Glomerular visceral epithelial cell (primary cell): ENCODE data around the gene GRK4.
"Not testable (repeated sequence)": the region's sequence is repeated elsewhere in the genome, so short reads cannot be mapped to it uniquely, and the experiment has no call there.

ENCODE experiments used
- DNase-seq: peaks from one replicate; pipeline ENCODE4 v3.0.0-alpha.2; 2016; ENCODE audit errors: extremely low spot score

The GRK4 gene

DNA sequence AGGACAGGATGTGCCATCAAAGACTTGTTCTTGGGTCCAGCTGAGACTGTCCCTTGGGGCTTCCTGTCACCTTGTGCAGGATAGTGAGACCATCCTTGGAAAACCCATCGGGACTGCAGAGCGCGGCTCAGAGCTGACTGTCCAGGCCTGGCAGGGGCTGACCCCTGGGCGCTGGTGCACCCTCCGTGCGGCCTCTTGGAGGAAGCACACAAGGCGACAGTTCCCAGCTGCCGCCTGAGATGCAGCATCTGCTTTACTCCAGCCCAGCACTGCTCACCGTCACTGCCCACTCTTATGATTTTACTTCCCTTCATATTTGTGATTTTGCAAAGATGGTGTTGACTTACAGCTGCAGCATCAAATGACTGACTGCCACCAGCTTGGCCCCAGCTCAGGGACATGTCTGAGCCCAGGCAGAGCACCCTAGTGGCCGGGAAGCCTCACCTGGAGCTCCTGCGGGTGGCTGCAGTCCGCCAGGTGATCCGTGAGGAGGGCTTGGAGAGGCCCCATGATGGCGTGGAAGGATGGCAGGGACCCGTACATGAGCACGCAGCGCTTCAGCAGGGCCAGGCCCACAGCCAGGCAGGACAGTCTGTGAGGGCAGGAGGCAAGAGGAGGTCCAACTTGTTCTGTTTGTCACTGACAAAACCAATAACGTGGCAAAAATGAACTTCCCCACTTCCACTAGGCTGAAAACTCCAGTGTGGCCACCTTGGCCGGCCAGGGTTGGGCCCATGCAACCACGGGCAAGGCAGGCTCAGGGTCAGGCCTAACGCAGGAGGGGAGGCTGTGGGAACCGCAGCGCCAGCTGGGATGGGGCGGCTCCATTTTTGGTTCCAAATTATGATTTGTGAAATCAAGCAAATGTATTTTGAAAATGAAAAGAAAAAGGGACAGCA is 22.0 kb upstream of the GRK4 start:
- DNase-seq = no peak

DNA sequence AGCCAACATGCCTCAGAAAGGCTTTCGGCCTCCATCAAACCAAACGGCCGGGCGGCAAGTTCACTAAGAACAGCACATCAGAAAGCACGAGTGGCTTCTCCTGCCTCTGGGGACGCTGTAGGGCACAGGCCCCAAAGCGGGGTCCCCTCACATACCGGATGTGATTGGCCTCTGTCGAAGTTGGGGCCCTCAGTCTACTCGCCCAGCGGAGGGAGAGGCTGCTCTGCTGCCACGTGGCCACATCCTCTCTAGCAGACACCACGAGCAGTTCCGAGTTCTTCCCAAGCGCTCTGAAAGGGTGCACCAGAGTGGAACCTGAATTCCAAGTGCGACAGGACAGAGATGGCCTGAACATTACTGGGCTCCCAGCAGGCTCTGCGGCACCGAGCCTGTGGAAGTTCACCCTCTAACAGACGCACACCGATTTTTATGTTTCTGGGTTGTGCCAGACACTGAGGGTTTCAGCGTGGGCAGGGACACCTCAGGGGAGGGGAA is 21.3 kb upstream of the GRK4 start:
- no peak for DNase-seq

DNA sequence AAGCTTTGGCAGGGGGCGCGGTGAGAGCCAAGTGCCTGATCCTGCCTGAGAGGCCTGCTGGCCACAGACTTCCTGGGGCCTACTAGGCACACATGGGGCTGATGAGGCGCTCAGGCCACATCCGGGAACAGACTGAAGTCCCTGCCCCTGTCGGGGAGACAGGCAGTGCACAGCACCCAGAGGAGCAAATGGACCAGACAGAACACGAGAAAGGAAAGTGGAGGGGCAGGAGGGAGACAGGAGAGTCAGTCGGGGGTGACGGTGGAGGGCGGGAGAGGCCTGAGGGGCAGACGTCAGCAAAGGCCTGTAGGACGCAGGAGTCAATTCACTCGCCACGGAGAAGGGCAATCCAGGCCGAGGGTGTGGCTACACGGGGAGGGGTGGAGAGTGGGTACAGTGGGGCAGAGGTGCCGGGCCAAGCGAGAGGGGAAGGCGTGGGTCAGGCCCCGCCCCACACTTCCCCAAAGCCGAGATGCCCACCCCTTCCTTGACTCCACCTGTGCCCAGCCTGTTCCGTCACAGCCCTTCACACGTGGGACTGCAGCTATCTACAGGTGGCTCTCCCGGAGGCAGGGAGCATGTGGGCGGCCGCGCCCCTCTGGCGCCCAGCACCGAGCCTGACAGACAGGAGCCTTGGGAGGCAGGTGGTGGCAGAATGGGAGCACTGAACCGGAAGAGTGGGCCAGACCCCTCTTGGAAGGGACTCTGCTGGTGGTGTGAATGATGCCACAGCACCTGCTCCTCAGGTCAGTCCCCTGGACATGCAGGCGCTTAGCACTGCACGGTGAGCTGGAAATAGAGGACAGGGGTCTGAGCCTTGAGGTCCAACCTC is 20.6 kb upstream of the GRK4 start:
- DNase-seq = no peak

- no peak for DNase-seq
These were observed 19.8 kb upstream of the GRK4 start for GRCh38 chr4:2943364-2944090.

DNA sequence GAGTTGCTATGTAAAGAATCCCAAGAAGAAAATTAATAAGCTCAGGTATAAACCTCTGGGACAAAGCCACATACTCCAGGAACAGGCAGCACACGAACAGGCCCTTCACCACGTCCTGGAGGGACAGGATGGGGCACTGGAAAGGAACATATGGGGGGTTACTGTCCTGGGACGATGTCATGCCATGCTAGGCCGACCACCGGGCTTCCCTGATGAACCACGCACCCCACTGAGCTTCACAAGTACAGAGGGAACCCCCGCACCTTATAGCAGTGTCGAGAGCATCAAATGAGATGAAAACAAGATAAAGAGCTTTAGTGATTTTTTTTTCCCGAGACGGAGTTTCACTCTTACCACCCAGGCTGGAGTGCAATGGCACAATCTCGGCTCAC is 19.3 kb upstream of the GRK4 start:
- no peak for DNase-seq

GRCh38 chr4:2944586-2945526 is 18.5 kb upstream of the GRK4 start:
- DNase-seq = no peak

GRCh38 chr4:2945619-2946604 is 17.5 kb upstream of the GRK4 start:
- DNase-seq = not testable (repeated sequence)

- DNase-seq = peak; percentile 75
These were observed 16.4 kb upstream of the GRK4 start for GRCh38 chr4:2946812-2947600.

GRCh38 chr4:2947926-2948325 is 15.4 kb upstream of the GRK4 start:
- no peak for DNase-seq

- no peak for DNase-seq
These were observed 14.2 kb upstream of the GRK4 start for GRCh38 chr4:2948895-2949781.

DNA sequence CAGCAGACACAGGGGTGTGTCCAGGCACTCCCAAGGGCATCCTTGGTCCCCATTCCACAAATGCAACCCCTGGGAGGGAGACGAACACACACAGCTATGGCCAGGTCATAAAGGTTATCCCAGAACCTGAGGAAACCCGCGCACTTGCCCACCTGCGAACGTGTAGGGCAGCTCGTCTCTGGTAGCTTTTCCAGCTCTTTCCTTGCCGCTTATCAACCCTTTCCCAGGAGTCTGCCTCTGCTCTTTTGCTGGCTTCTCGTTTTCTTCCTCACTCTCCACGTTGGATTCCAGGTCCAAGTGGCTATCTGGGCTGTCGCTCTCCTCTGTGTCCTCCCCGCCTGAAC is 13.6 kb upstream of the GRK4 start:
- DNase-seq = no peak

DNA sequence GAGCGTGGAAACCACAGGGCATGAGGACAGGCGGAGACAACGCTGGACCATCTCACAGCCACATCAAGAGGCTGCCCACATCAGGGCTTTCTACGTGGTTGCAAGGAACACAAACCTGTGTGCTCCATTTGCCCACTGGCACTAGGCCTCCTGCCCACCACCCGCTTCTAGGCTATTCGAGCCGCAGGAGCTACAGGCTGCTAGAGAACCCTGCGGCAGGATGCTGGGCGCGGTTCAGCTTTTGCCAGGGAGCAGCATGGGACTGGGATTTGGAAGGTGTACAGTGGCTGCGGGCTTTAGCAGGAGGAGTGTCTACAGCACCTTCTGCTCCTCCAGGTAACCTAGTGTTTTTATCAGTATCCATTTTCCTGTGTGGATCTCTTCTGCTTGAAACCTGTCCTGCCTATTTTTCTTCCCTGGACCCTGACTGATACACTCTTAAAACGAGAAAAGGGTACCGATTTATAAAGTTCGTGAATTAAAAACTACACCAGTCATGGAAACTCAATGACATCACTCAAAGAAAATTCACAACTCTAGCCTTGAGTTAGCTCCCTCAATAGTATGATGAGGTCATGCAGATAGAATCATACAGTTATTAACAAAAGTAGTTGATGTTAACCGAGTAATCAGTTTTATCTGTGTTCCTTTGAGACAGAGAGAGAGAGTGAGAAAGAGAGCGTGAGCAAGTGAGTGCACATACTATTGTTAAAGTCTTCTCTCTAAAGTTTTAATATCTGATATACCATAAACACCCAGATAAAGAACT is 13.0 kb upstream of the GRK4 start:
- no peak for DNase-seq

DNA sequence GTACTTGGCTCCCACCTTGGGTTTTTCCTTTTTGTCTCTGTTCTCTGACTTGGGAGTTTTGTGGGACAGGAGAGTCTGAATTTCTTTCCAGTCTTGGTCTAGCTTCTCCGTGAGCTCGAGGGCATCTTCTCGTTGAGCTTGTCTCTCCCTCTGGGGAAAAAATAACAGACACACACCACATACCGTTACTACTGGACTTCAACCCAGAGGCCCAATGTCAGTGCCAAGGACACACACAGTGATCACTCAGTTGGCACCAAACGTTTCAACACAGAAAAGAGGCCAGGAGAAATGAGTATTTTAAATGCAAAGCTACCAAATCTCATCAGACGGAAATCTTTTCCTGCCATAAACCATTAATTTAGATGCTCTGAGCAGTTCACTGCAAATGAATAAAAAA is 9.9 kb upstream of the GRK4 start:
- DNase-seq = no peak

- no peak for DNase-seq
These were observed 8.8 kb upstream of the GRK4 start for GRCh38 chr4:2954358-2955185.

- DNase-seq = not testable (repeated sequence)
These were observed 8.0 kb upstream of the GRK4 start for GRCh38 chr4:2955186-2956044.
